ENCODE results near the gene PIP5K1A. TPM values are rescaled to one million over a fixed set of nuclear protein-coding genes. Genes with fewer than 3 reads are reported as not detected.
"Not testable (repeated sequence)": the region's sequence is repeated elsewhere in the genome, so short reads cannot be mapped to it uniquely, and the experiment has no call there.

The PIP5K1A gene, protein sequence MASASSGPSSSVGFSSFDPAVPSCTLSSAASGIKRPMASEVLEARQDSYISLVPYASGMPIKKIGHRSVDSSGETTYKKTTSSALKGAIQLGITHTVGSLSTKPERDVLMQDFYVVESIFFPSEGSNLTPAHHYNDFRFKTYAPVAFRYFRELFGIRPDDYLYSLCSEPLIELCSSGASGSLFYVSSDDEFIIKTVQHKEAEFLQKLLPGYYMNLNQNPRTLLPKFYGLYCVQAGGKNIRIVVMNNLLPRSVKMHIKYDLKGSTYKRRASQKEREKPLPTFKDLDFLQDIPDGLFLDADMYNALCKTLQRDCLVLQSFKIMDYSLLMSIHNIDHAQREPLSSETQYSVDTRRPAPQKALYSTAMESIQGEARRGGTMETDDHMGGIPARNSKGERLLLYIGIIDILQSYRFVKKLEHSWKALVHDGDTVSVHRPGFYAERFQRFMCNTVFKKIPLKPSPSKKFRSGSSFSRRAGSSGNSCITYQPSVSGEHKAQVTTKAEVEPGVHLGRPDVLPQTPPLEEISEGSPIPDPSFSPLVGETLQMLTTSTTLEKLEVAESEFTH
- polyA plus RNA-seq (ENCODE audit: insufficient read length), result 43.5 TPM

DNA sequence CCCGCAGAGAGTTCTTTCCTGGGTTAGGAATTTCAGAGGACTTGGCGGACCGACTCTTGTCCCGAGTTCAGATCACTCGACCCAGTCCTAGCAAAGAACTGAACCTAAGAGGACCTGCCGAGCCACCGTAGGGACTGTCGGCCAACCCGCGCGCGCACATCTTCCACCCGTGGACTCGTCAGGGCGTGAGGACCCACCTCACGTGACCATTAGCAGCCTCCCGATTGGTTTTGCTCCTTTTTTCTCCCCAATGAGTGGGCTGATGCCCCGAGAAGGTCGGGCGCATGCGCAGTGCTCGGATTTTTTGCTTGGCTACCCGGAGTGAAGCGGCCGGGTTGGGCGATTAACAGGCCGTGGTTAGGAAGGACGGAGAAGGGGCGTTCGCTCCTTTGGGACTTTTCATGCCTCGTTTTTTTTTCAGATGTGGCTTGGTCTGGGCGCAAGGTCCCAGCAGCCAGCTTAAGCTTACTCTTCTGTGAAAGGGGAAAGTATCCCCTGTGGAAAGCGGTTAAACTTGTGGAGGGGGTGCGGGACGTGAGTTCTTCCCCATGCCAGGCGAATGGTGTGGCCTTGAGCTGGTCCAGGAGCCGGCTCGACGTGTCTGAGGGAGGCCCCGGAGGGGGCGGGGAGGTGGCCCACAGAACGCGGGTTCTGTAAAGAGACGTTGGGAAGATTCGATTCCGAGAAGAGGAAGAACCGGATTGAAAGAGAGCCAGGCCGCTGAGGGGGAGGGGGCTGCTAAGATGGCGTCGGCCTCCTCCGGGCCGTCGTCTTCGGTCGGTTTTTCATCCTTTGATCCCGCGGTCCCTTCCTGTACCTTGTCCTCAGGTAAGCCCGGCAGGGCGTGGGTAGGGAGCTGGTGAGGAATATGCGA lies at the start of gene PIP5K1A:
TSS of gene PIP5K1A (plus strand) at position 299 of the 874 bp plus-strand sequence. CDS start at position 744, 445 bp downstream.
- DNase-seq, result peak; percentile 98

DNA sequence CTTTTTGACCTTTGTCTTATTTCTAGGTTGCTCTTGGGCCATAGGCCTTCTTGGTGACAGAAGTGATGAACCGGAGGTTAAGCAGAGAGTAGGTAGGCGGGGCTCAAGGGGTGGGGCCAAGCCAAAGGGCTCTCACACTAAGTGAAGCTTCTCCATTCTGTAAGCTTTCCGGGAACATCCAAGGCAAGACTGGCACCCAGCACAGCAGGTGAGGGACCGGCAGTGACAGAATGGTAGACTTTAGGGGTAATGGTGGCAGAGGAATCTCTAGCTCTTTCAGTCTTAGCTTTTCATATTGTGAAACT lies 41.9 kb upstream of the PIP5K1A start, which contains the start of gene TNFAIP8L2:
TSS of gene TNFAIP8L2 (plus strand) at position 135 of the 305 bp plus-strand sequence. CDS start 2,049 bp downstream, outside the sequence.
- no peak for DNase-seq

DNA sequence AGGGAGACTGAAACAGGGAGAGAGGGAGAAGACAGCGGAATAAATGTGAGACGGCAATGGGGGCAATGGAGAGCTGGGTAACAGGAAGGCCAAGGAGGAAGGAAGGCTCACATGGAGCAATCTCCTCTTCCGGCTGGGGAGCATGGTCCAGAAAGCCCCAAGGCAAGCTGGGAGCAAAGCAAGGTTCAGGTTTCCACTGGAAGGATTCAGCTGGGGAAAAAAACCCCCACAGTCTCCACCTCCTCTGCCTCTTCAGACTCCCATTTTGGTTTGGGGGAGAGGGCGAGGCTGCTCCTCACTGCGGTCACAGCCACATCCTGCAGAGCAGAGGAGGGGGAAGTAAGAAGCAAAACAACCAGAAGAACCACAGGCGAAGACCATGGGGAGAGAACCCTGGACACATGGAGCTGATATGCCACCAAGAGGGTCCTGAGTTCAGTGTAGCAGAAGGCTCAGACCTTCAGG lies 41.3 kb upstream of the PIP5K1A start:
- no peak for DNase-seq

DNA sequence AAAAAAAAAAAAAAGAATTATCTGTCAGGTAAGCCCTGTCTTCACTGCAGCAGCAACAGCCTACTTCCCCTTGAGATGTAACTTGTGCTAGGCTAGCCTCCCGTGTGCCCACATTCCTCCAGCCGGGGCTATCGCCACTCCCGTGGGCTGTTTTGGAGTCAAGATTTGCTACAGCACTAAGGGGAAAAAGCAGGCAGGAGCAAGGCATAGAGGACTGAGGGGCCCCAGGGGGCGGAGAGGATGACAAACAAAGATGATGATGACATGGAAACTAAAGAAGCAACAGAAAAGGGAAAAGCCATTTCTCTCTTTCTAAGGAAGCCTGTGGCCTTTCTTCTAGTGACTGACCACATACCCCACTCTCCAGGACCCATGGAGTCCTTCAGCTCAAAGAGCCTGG lies 40.0 kb upstream of the PIP5K1A start:
- no peak for DNase-seq

DNA sequence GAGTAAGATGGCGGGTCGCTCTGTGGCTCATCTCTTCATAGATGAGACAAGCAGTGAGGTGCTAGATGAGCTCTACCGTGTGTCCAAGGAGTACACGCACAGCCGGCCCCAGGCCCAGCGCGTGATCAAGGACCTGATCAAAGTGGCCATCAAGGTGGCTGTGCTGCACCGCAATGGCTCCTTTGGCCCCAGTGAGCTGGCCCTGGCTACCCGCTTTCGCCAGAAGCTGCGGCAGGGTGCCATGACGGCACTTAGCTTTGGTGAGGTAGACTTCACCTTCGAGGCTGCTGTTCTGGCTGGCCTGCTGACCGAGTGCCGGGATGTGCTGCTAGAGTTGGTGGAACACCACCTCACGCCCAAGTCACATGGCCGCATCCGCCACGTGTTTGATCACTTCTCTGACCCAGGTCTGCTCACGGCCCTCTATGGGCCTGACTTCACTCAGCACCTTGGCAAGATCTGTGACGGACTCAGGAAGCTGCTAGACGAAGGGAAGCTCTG lies 39.6 kb upstream of the PIP5K1A start:
- no peak for DNase-seq

DNA sequence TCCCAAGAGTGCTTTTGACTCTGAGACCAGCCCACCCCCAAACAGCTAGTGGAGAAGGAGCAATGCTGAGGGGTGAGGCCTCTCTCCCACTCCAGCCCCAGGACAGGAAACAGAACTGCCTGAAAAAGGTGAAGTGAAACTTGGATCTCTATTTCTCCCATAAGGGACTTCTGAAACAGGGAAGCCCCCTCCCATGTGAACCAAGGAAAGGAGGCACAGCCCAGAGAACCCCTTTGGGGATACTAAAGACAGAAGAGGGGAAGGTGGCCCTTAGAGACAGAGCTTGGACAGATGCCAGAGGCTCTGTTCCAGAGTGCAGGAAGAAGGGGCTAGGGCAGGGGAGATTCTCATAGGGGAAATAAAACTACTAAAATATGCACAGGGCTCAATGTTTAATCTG lies 39.0 kb upstream of the PIP5K1A start:
- DNase-seq, result no peak

DNA sequence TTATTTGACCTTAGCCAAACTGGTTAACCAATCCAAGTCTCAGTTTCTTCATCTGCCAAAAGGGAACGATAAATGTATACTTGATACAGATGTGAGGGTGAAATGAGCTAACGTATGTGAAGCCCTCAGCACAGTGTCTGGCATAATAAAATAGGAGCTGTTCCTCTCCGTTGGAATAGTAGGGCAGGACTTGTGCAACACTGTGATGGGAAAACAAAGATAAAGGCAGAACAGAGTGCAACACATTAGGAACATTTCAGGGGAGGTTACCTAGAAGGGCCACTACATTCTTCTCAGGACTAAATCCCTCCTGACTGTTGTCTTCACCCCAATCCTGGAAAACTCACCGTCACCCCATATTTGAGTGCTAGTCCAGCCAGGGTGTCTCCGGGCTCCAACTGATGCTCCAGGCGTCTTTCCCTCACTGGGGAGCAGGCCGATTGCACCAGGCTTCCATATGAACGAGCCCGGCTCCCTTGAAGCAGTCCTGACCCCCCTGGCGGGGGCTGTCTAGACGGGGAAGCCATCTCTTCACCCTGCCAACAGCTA lies 33.5 kb upstream of the PIP5K1A start:
- DNase-seq, result no peak

DNA sequence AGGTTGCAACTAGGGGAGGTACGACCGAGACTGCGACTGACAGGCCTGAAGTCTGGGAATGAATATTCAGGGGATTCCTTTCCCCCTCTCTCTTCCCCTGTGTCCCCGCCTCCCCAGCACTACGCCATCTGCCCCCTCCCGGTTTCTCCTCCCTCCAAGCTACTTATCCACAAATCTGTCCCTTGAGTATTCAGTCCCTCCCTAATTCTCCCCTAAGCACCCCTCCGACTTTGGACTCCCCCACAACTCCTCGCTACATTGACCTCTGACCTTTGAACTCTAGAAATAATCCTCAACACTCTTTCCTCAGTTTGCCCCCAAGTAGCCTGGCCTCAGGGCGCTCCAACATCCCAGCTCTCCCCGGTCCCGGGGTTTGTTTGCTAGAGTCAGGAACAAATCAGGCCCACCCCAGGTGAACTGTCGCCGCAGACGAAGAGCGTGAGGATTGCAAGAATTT lies 33.0 kb upstream of the PIP5K1A start:
- DNase-seq, result peak; percentile 67

DNA sequence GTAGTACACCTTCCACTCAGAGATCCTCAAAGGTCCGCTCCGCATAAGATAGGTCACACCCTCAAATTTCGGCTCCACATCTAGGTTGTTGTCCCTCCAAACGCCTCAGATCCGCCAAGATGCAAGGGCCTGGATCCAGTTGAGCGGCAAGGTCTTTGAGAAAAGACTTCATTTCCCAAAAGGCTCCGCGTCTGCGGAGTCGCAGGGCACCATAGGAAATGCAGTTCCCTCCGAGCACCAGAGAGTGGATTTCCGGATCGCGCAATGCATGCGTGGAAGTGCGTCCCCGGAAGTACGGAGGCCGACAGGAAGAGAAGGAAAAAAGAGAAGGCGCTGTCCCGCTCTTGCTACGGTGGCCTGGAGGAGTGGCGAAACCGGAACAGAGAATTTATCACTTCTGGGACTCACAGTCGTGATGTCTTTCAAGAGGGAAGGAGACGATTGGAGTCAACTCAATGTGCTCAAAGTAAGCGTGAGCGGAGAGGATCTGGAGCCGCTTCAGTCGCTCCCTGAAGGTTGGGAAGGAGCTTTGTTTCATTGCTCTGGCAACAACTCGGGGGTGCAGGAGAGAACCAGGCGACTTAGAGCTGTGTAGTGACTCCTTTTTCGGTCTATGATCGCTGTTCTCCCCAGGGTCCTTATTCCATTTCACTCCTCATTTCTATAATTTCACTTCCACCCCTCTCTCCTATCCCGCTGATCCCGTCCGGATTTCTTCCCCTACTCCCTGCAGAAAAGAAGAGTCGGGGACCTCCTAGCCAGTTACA lies 32.4 kb upstream of the PIP5K1A start, which contains the start of the genes LYSMD1 and SCNM1:
TSS of gene LYSMD1 (minus strand) at position 165 of the 767 bp plus-strand sequence. CDS start 644 bp downstream, outside the sequence.
TSS of gene SCNM1 (plus strand) at position 407 of the 767 bp plus-strand sequence. CDS start at position 416, 9 bp downstream.
- DNase-seq, result peak; percentile 99

DNA sequence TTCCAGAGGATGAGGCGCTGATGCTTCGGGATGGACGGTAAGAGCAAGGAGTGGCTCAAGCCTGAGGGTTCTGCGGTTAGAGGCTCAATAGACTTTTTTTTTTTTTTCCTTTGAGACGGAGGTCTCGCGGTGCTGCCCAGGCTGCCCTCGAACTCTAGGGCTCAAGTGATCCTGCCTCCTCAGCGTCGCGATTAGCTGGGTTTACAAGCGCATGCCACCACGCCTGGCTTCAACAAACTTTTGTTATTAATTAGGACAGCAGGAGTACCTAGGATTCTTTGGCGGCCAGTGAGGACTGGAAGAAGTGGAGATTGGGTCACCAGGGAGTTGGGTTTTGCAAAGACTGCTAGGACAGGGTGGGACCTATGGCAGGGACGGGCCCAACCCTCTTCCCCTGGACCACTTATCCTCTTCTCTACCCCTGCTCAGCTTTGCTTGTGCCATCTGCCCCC lies 31.8 kb upstream of the PIP5K1A start:
- no peak for DNase-seq

DNA sequence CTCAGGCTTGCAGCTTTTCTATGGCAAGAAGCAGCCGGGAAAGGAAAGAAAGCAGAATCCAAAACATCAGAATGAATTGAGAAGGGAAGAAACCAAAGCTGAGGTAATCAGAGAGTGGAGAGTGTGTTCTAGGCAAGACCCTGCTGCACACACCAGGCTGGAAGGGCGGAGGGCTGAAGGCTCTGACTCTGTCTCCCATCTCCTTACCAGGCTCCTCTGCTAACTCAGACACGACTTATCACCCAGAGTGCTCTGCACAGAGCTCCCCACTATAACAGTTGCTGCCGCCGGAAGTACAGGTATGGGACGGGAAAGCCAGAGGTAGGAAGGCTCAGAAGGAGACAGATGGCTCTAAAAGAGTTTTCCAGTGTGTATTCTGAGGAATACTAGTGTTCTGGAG lies 31.2 kb upstream of the PIP5K1A start:
- no peak for DNase-seq

DNA sequence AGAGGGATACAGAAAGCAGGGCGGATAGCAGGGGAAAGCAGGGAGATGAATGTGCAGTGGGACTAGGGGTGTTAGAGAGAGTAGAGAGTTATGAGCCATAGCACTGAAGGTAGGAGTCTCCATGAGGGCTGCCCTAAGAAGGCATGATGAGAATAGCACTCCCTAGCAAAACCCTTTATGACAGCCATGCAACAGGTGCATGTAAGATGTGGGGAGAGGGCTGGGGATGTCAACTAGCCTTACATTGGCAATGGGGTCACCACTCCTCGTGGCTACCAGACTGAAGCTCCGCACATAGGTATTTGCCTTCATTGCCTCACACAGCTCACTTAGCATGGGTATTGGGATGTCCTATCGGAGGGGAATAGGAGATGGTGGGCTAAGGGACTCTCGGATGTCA lies 27.2 kb upstream of the PIP5K1A start:
- DNase-seq, result no peak

DNA sequence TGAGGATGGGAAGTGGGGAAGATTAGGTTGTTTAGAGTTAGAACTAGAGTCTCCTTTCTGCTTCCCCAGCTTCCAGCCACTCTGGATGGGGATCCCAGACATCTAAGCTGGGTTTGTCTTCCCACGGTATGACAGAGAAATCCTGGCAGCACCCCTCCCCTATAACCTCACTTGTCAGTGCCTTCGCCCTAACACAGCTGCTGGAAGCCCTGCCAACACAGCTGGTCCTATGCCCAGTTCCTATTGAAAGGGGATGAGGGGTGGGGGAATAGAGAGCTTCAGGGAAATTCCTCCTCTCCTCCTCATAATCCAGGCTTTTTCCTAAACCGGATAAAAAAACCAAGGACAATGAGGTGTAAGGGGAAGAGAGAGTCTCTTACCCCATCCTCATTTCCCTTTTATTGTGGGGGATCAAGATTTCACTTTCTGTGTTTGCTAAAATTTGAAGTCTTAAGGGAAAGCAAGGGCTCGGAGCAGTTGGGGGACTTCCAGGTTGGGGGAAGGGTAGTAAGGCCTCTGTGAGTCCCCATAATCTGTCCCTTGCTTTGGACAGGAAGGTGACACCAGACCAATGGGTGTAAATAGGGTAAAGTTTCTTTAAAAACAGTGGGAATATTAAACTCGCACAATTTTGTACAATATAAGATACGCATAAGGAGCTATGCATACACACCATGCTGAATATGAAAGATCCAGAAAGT lies 23.2 kb upstream of the PIP5K1A start:
- peak; percentile 65 for DNase-seq

DNA sequence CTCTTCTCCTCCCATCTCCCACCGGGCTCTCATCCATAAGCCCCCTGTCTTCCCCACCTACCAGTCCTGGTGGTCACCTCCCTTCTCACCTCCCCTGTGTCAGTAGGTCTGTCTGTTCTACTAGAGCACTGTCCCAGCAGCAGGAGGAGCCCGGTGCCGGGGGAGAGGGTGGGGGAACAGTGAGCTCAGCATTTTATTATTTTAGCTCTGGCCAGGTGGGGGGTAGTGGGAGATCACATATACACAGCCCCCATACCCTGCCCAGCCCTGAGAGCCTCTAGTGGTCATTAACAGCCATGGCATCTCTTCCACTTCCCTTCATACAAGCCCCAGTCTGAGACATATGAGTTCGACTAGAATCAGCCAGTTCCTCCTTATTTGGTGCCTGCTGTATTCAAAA lies 22.5 kb upstream of the PIP5K1A start, which contains the start of gene TMOD4:
TSS of gene TMOD4 (minus strand) at position 119 of the 400 bp plus-strand sequence. CDS start 1,106 bp downstream, outside the sequence.
- no peak for DNase-seq

DNA sequence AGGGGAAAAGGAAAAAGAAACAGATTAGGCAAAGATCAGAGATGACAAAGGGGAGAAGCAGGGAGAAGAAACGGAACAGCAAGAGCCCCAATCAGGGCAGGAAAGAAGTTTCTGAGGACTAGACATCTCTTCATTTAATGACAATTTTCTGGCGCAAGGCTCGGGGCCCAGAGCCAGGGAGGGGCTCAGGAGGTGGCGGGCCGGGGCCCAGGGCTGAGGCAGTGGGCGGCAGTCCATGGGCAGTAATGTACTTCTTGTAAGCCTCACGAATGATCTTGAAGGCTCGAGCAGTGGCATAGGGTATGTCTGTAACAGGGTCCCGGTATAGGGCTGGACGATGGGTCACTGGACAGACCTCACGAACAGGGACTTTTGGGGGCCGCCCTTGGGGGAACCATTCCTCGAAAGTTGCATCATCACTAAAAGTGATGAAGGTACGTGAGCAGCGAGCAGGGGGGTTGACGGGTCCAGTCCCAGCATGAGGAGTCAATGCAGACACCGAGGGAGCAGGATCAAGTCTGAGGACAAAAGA lies 21.8 kb upstream of the PIP5K1A start:
- DNase-seq, result no peak

DNA sequence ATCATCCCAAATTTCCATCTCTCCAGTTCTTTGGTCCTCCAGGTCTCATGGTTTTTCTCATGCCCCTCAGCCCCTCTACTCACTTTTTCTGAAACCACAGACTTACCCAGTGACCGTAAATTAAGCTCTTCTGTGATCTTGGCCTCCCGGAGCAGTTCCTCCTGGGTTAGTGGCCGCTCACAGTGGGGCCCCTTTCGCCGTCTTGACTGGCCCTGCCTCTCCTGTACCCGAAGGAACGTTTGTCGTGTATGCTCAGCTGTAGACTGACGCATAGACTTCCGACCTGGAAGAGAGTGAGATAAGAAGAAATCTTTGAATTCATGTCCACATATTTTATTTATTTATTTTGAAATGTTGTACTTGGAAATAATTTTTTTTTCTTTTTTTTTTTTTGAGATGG lies 14.1 kb upstream of the PIP5K1A start:
- DNase-seq, result no peak

DNA sequence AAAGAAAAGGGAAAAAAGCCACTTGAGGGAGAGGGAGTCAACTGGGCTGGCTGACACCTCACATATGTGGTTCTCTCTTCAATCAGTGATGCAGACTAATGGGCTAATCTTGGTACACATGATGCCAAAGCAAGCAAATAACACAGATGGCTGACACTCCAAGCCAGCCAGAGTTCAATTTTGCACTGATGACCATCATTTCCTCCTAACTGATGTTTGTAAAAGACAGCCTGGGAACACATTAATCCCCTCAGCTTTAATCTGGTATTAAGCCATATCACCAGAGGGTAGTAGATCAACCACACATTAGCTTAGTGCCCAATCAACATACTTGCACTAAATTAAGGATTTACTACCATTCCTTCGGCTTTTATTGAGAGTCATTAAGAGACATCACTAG lies 11.1 kb upstream of the PIP5K1A start:
- no peak for DNase-seq

DNA sequence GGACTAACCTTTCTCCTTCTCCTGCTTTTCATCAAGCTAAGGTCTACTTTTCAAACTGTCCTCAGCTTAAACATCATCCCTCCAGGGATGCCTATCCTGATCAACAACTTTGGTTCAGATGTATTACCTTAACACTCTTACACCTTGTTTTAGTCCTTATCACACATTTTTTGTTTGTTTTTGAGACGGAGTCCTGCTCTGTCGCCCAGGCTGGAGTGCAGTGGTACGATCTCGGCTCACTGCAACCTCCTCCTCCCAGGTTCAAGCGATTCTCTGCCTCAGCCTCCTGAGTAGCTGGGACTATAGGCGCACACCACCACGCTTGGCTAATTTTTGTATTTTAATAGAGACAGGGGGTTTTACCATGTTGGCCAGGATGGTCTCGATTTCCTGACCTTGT lies 9.7 kb upstream of the PIP5K1A start:
- DNase-seq, result not testable (repeated sequence)

DNA sequence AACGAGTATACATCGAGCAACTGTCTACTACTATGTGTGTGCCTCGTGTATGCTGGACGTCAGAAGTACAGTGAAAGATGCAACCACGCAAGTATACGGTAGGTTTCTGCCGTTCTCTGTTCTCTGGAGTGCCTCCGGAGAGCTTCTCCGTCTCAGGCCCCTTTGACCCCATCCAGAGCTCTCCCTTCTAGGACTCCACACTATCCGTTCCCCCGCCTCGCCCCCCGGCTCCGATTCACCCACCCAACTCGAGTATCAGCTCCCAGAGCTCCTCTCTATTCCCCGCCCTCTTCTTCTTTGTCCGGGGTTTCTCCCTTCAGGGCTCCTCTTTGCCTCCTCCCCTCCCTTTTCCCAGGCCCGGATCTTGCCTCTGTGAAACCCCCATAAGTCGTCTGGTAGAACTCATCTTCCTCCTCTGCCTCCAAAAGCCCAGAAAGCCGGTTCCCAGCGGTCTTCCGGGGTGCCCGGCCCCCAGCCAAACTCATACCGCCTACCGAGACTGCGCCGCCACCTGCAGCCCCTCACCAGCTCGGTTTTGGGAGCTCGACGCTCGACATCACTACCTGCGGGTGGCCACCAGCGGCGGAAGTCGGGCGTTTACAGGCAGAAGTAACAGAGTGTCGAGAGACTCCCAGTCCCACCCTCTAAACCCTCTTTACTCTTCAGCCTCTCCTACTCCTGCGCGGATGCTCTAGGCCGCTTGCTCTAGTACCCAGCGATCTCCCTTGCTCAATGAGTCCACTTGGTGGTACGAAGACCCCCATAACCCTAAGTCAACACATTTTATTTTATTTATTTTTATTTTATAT lies 8.5 kb upstream of the PIP5K1A start, which contains the start of gene VPS72:
TSS of gene VPS72 (minus strand) at position 561 of the 809 bp plus-strand sequence. CDS start at position 485, 76 bp downstream.
- DNase-seq, result peak; percentile 89
